ENCODE results near the gene OTOG.

- TF ChIP-seq, protein P1, sequence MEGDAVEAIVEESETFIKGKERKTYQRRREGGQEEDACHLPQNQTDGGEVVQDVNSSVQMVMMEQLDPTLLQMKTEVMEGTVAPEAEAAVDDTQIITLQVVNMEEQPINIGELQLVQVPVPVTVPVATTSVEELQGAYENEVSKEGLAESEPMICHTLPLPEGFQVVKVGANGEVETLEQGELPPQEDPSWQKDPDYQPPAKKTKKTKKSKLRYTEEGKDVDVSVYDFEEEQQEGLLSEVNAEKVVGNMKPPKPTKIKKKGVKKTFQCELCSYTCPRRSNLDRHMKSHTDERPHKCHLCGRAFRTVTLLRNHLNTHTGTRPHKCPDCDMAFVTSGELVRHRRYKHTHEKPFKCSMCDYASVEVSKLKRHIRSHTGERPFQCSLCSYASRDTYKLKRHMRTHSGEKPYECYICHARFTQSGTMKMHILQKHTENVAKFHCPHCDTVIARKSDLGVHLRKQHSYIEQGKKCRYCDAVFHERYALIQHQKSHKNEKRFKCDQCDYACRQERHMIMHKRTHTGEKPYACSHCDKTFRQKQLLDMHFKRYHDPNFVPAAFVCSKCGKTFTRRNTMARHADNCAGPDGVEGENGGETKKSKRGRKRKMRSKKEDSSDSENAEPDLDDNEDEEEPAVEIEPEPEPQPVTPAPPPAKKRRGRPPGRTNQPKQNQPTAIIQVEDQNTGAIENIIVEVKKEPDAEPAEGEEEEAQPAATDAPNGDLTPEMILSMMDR (IDR thresholded peaks at IDR 0.05) = no peak
- TF ChIP-seq ZFX (IDR thresholded peaks at IDR 0.05; ENCODE audit: borderline replicate concordance) = no peak
Observed at GRCh38 chr11:17588166-17588565, 41.1 kb downstream of the OTOG start.

All from 22Rv1 (cell line).